HuH-7 (cell line): ENCODE data around the gene MARK1.

Experiments
- DNase-seq: peaks from one replicate; pipeline ENCODE4 v3.0.0; 2011; ENCODE audit warnings: low spot score

Gene MARK1

GRCh38 chr1:220527908-220528678 is at the start of gene MARK1:
Gene MARK1 (plus strand): TSS chr1:220528136. CDS start chr1:220528823, 687 bp downstream.
- peak; percentile 44 for DNase-seq

GRCh38 chr1:220483700-220484099 is 44.2 kb upstream of the MARK1 start:
- no peak for DNase-seq

GRCh38 chr1:220484135-220484534 is 43.8 kb upstream of the MARK1 start:
- DNase-seq: no peak

GRCh38 chr1:220485131-220485530 is 42.8 kb upstream of the MARK1 start:
- DNase-seq: no peak

- DNase-seq: no peak
Measured at GRCh38 chr1:220485791-220486190, 42.1 kb upstream of the MARK1 start.

- no peak for DNase-seq
Measured at GRCh38 chr1:220487297-220487820, 40.6 kb upstream of the MARK1 start.

- no peak for DNase-seq
Measured at GRCh38 chr1:220491891-220492290, 36.0 kb upstream of the MARK1 start.

- no peak for DNase-seq
Measured at GRCh38 chr1:220497220-220497947, 30.6 kb upstream of the MARK1 start.

GRCh38 chr1:220498188-220498587 is 29.7 kb upstream of the MARK1 start:
- no peak for DNase-seq

- DNase-seq: no peak
Measured at GRCh38 chr1:220500372-220500771, 27.6 kb upstream of the MARK1 start.

GRCh38 chr1:220504329-220504728 is 23.6 kb upstream of the MARK1 start:
- DNase-seq: no peak

- DNase-seq: no peak
Measured at GRCh38 chr1:220507085-220507484, 20.9 kb upstream of the MARK1 start.

GRCh38 chr1:220511179-220511578 is 16.8 kb upstream of the MARK1 start:
- no peak for DNase-seq

GRCh38 chr1:220511785-220512184 is 16.2 kb upstream of the MARK1 start:
- peak; percentile 38 for DNase-seq

- no peak for DNase-seq
Measured at GRCh38 chr1:220513834-220514233, 14.1 kb upstream of the MARK1 start.

GRCh38 chr1:220514256-220514655 is 13.7 kb upstream of the MARK1 start:
- DNase-seq: no peak

GRCh38 chr1:220516014-220516721 is 11.8 kb upstream of the MARK1 start:
- no peak for DNase-seq

GRCh38 chr1:220516722-220517042 is 11.3 kb upstream of the MARK1 start:
- DNase-seq: no peak

- no peak for DNase-seq
Measured at GRCh38 chr1:220521778-220522177, 6.2 kb upstream of the MARK1 start.

- DNase-seq: peak; percentile 63
Measured at GRCh38 chr1:220526294-220526693, 1.6 kb upstream of the MARK1 start.

GRCh38 chr1:220527279-220527907 is 543 bp upstream of the MARK1 start:
- peak; percentile 34 for DNase-seq
